Measurements from ENCODE around the gene METTL22. TPM values are rescaled to one million over a fixed set of nuclear protein-coding genes. Genes with fewer than 3 reads are reported as not detected.

The METTL22 gene
- polyA plus RNA-seq, 12 donors = 12.1 to 30.3 (median 19.3) TPM; not detected in 1

DNA sequence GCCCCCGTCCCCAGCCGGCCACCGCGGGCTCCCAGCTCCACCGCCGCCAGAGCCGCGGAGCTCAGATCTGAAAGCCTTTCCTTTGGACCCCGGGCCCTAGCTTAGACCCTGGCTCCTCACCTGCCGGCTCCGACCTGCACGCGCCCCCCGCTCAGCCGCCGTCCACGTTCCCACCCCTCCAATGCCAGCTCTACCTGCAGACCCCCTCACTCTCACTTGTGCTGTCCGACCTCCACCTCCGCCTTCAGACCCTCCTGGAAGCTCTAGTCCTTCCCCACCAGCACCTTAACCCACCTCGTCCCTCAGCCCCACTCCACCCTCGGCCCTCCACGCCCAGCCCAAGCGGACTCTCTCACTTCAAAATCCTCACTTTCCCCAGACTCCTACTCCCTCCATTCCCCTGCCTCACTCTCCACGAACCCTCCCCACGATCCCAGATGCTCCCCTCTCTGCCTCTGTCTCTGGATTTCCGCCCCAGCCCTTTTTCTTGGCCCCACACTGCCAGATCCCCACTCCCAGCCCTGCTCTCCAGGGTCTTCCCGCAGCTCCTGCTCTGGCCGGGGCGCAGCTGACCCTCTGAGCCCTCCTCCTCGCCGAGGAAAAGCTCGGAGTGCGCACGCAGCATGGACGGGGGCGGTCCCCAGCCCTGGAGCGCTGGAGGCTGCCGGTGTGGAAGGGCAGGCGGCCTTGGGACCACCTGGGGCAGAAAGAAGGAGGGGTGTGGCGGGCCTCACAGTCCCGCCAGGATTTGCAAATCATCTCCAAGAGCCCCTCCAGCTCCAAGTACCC lies 31.4 kb upstream of the METTL22 start, which contains the start of gene TMEM114:
TMEM114 (minus strand) TSS at position 612 of the 789 bp plus-strand sequence. CDS start 673 bp downstream, outside the sequence.
- no peak for DNase-seq

DNA sequence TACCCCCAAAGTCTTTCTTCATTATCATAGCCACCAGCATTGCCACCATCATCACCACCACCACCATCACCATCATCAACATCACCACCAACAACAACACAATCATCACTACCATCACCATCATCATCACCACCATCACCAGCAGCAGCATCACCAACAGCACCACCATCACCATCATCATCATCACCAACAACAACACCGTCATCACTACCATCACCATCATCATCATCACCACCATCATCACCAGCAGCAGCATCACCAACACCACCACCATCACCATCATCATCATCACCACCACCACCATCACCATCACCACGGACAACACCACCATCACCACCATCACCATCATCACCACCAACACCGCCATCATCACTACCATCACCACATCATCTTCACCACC lies 30.7 kb upstream of the METTL22 start:
- no peak for DNase-seq

DNA sequence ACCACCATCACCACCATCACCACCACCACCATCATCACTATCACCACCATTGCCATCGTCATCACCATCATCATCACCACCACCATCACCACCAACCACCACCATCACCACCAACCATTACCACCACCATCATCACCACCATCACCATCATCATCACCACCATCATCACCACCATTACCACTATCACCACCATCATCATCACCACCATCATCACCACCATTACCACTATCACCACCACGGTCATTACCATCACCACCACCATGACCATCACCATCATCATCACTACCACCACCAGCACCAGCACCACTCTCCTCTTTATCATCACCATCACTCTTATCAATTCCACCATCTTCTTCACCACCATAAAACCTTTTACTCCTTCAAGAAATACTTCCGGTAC lies 30.0 kb upstream of the METTL22 start:
- no peak for DNase-seq

DNA sequence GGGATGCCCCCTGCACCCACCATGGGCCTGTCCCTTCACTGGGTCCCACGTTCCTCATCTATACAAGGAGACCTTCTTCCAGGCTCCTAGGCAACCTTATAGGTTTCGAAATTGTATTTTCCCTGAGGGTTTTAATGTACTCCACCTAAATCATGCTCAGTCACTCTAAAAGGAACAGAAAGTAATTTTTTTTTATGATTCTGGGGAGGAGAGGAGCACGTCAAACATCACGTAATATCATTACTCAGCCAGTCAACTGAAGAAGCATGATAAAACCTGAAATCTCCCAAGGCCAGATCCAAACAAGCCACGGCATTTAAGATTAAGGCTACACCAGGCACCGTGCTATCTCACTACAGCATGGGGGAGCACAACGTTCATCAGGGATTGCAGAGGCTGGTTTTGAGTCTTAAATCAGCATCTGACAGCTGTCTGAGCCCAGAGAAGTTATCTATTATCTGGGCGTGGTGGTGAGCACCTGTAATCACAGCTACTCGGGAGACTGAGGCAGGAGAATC lies 27.3 kb upstream of the METTL22 start:
- DNase-seq = no peak

DNA sequence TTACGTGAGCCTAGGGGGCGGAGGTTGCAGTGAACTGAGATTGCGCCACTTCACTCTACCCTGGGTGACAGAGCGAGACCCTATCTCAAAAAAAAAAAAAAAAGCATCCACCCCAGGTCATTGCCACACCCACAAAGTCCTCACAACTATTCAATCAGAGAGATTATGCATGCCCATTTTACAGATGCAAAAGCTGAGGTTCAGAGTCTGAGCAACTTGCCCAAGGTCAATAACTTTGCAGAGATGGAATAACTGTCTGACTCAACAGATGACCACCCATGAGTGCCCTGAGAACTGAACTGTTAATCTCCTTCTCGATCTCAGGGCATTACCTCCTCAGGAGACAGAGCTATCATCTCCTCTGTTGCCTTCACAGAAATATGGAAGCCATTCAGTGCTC lies 25.7 kb upstream of the METTL22 start:
- DNase-seq = no peak

DNA sequence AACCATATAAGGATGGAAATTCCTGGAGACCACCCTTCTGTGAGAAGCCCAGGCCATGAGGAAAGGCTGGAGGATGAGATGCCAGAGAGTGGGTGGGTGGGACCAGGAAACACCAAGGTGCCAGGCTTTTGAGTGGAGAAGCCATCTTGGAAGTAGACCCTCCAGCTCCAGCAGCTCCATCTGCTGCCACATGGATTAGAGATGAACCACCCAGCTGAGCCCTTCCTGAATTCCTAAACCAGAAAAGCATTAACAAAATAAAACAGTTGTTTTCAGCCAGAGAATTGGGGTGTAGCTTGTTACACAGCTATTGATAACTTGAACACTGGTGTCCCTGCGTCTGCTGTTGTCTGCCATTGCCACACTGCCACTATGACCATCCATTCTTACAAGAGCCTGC lies 24.9 kb upstream of the METTL22 start:
- DNase-seq = no peak

DNA sequence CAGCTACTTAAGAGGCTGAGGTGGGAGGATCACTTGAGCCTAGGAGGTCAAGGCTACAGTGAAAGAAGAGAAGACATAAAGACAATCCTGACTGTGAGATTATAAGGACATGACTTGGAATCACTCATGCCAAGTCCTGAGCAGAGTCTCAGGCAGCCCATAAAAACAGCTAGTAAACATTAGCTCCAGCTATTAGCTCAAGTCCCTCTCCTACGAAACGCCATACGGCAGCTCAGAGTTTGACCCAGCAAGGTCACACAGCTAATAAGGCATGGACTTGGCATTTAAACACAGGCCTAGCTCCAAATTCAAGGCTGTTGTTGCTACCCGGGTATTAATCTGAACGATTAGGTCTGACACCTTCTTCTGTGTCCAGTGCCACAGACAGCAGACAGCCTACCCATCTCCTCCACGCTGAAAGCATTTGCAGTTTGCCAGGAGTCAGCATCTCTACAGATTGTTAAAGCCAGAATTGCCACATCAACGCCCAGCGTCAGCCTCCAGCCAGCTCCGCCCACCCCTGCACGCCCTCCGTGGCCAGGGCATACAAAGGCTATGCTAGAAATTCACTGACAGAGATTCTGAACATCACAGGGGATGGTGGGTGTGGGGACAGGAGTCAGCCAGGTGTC lies 21.2 kb upstream of the METTL22 start:
- no peak for DNase-seq

DNA sequence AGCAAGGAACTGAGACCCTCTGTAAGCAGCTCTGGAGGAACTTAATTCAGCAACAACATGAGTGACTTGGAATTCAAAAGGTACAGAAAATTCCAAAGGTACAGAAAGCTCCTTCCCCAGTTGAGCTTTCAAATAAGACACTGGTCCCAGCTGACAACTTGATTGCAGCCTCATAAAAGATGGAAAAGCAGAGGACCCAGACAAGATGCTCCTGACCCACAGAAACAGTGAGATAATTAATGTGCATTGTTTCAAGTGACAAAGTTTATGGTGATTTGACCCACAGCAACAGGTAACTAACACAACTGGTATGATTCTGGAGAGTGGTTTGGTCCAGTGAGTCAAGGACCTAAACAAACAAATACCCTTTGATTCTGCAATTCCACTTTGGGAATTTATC lies 15.9 kb upstream of the METTL22 start:
- DNase-seq = no peak

DNA sequence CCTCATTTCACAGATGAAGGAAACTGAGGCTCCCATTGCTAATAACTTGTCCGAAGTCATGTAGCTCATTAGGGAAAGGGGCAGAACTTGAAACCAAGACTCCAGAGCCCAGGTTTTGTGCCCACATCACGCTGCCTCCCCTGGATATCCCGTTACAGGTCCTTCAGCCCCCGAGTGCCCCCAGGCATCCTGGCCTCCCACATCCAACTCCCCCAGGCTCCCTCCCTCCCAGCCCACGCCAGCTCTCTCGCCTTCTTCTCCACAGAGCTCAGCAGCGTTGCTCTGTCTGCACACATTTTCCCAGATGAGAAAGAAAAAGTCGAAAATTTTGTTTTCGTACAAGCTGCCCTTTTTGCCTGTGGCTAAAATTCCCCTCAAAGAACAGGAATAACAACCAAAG lies 14.3 kb upstream of the METTL22 start:
- DNase-seq = no peak

DNA sequence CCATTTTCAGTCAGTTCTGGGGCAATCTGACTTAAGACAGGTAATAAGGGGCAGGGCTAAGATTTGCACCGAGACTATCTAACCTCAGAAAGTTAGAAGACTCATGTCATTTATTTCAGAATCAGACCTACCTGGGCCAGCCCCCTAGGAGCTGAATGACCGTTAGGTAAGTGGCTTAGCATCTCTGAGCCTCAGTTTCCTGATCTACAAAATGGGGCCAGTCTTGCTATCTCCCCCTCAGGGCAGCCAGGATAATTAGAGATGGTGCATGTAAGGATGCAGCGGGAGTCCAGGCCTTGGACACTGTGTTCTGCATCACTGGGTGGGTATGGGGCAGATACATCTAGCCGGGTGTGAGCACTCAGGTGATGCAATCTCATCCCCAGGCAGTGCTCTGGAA lies 10.4 kb upstream of the METTL22 start:
- DNase-seq = no peak

DNA sequence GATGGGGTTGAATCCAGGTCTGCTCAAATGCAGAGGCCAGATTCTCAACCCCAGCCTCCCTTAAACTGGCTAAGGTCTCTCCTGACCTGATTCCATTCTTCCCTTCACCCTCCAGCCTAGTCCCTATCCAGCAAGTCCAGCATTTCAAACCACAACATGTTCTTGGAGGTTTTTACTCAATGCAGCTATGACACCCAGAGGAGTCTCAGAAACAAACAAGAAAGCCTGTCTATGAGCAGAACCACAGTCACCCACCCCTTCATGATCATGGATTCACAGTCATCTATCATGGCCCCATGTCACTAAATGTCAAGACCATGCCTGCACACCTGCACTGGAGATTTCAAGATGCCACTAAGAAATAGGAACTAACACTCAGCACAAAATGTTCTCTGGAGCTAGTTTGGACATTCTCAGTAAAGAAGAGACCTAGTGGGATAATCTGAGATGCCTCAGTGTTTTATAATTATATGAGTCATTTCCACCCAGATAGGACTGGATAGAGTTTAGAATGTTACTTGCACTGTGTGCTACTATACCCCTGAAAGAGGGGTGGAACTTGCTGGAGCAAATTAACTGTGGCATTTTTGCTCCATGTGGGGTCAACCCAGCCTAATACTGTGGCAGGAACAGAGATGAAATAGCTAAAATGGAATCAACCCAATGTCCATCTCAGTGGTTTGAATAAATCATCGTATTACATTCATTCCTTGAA lies 9.5 kb upstream of the METTL22 start:
- no peak for DNase-seq

DNA sequence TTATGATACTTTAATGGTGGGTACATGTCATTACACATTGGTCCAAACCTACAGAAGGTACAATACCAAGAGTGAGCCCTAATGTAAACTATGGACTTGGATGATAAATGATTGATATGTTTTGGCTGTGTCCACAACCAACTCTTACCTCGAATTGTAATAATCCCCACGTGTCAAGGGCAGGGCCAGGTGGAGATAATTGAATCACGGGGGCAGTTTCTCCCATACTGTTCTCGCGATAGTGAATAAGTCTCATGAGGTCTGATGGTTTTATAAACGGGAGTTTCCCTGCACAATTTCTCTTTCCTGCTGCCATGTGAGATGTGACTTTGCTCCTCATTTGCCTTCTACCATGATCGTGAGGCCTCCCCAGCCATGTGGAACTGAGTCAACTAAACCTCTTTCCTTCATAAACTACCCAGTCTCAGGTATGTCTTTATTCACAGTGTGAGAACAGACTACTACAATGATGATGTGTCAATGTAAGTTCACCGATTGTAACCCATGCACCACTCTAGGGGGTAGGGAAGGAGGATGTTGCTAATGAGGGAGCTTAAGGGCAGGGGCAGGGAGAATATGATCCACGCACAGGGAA lies 7.0 kb upstream of the METTL22 start:
- DNase-seq = no peak

DNA sequence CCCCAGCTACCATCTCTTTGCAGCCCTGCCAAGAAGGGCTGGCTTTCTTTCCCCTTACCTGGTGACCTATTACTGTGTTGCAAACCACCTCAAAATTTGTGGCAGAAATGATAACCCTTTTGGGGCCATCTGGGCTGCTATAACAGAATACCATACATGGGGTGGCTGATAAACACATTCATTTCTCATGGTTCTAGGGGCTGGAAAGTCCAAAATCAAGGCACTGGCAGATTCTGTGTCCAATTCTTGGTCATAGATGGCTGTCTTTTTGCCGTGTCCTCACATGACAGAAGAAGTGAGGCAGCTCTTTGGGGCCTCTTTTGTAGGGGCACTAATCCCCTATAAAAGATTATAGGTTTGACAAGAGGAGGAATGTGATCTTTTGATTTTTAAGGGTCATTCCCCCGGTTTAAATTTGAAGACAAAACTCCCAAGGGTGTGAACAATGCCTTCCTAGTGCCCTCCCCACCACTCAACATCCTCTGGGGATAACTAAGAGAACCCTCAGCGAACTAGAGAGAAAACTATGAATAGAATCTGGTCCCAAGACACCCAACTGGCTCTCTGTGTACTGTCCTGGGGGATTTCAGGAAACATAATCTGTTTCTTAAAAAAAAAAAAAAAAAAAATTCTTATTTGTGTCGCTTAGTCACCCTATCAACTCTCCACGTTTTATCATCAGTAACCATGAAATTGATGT lies 1.7 kb upstream of the METTL22 start:
- DNase-seq = no peak

DNA sequence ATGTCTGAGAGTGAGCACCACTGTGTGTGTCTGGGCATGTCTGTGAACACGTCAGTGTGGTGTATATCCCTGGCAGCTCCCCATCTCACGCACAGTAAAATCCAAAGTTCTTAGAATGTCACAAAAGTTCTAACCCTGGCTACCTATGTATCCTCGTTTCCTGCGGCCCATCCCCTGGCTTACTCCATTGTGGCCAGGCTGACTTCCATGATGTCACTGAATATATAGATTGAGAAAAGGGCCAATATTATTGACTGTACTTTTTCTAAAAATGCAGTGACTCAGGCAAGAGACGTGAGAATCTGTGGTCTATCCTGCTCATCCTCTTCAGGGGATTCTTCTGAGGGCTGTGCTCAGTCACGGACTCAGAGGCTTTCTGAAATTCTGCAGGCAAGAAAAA lies 963 bp upstream of the METTL22 start:
- no peak for DNase-seq

DNA sequence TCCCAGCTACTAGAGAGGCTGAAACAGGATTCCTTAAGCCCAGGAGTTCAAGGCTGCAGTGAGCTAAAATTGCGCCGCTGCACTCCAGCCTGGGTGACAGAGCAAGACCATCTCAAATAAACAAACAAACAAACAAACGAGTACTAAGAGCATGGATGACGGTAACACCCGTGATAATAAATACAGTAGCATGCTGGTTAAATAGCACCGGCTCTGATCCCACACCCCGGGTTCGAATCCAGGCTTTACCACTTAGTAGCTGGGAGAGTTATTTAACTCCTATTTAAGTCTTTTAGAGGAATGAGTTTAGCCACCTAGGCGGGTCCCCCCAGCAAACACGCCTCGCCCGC lies 301 bp upstream of the METTL22 start:
- DNase-seq = no peak

DNA sequence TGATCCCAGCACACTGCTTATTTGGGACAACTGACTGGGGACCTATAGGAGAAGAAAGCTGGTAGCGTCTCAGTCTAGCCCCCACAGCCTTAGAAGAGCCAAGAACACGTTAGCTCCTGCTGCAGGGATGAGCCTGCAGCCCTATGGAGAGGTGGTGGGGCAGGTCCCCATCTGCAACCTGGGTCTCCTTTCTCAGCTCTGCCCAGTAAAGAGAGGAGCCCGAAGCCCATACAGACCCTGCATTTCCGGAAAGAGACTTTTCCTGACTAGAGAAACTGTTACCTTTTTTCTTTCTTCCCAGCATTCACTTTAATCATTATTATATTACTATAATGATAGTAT lies 788 bp downstream of the METTL22 start:
- no peak for DNase-seq

DNA sequence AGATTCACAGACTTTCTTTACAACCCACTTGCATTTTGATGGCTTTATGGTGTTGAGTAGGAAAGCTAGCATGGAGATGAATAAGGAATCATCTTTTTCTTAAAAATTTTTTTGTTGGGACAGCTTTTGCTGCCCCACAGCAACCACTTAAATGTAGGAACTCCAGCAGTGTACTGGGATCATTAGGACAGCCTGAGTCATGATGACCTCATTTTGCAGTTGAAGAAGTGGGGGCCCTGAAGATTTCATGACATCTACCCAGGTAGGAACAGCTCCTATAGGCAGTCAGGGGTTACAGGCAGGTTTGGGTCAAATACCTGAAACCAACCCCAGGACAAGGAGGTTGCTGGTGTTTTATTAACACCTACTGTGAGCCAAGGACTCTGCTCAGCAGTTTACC lies 2.1 kb downstream of the METTL22 start:
- no peak for DNase-seq

DNA sequence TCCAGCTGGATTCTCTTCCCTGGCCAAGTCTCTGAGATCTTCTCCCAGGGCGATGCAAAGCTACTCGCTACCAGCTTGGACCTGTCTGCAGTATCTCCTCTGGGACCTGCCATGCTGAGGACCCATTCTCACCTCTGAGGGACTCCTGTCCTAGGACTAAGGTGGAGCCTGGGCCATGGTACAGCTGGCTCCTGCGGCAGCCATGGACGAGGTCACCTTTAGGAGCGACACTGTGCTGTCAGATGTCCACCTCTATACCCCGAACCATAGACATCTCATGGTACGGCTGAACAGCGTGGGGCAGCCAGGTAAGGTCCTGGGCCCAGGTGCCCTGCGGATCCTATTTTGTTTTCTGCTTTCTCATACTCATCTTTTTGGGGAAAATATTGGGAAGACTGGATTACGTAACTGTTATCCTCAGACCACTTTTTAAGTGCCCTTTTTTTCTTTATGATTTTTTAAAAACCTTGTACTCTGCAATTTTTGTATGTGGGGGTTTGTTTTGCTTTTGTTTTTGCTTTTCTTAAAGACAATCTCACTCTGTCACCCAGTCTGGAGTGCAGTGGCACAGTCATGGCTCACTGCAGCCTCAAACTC lies 4.1 kb downstream of the METTL22 start:
- DNase-seq = no peak

DNA sequence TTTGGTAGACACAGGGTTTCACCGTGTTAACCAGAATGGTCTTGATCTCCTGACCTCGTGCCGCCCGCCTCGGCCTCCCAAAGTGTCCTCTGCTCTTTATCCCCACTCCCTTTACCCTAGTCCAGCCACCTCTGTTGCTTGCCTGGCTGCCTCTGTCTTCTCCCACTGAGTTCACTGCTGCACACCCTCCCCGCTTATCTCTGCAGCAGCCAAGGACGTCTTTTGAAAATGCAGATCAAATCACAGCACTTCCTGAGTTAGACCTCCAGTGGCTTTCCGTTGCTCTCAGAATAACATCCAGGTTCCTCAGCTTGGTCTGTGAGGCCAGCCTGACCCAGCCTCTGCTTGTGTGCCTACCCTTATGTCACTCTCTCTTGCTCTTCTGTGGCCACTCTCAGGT lies 5.4 kb downstream of the METTL22 start:
- DNase-seq = no peak

DNA sequence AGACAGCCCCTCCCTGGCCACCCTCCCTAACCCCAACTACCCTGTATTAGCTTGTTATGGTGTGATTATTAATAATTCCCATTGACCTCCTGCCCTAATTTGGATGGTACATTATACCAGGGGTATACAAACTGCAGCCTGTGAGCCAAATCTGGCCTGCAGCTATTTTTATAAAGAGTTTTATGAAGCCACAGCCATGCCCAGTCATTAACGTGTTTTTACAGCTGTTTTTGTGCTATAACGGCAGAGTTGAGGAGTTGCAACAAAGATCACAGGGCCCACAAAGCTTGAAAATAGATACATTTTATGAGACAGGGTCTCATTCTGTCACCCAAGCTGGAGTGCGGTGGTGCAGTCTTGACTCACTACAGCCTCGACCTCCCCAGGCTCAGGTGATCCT lies 6.0 kb downstream of the METTL22 start:
- DNase-seq = no peak

DNA sequence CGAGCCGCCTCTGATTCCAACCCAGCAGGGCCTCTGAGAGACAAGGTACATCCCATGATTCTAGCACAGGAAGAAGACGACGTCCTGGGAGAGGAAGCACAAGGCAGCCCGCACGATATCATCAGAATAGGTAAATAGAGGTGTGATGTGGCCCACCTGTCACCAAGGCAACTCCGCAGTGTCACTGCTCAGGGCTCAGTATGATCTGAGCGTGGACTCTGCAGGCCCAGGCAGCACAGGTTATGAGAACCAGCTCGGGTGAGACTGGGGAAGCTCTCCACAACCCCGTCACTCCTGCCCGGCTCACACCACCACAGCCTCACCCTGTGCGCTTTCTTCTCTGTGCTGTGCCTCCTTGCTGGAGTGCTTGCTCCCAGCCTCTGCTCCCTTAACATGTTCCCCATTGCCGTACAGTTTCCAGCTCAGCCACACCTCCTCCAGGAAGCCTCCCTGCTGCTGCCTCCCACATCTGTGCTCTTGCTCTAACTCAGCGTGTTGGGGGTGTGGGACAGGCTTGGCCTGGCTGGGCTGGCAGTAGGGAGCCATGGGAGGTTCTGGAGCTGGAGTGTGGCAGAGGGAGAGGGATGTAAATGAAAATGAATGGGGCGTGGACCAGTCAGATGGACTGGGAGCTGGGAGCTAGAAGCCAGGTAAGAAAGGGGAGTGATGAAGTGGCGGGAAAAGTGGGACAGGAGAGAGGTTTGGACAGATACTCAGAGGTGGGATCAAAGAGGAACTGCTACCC lies 7.7 kb downstream of the METTL22 start:
- no peak for DNase-seq

Data from muscle of arm (tissue), 12 donors.